ENCODE results near the gene NUDT13. TPM values are rescaled to one million over a fixed set of nuclear protein-coding genes. Genes with fewer than 3 reads are reported as not detected.

NUDT13 gene
- total and polyA plus RNA-seq, 2 of the 8 experiments (the other 6 are each of a cell fraction or from before 2014, with no cell fraction given) = 1.5 to 1.9 TPM

DNA sequence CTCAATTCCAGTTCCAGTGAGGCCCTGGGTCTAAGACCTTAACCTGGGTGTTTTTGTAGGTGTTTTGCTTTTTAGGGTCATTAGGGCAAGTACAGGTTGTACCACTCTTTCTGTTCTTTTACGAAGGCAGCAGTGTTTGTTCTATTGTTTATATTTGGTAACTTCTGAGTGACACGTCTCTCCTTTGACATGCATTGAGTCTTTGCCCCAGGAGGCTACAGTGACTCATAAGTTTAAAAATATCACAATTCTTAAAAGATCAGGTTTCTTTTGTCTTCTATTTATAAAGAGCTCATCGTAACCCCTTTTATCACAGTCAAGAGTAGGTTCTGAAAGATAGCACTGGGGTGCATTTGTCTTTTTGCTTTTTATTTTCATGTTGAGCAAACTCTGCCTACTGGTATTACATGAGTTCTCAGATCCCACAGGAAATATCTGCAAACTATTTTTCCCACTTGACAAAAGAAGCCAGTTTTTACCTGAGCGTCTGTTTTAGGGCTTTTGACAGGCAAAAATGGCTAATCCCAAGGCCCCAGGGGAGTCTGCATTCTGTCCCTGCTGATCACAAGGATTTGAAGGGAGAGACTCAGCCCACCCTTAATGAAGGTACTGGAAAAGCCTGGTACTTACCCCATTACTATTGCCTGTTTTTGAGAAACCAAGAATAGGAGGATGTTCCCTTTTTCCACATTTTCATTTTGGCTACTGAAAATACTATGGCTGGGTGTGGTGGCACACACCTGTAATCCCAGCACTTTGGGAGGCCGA lies 7.9 kb downstream of the NUDT13 start (continued):
- TF ChIP-seq CBX5 (IDR thresholded peaks at IDR 0.05; ENCODE audit: low read depth, low read length) (no peak), CHD2 (IDR thresholded peaks at IDR 0.05; ENCODE audit: low read length) (no peak), ASH2L (IDR thresholded peaks at IDR 0.05; ENCODE audit: low read length) (no peak), SRF (IDR thresholded peaks at IDR 0.05; ENCODE audit: low read depth, low read length) (no peak), HDAC2 (IDR thresholded peaks at IDR 0.05; ENCODE audit: borderline replicate concordance in 1 of 2, low read depth in 2 of 2, low read length in 2 of 2) (no peak), BRCA1 (IDR thresholded peaks at IDR 0.05; ENCODE audit: low read depth, low read length) (no peak)
